H1 (cell line): Measurements from ENCODE around the gene TPPP.

Experiments
- CBX5 ChIP-seq: fragments of 300-800, 300-1000 bp; sonication (generic); IDR thresholded peaks from 2 replicates; pipeline ENCODE4 v1.7.1; 2016; ENCODE audit warnings: antibody characterized with exemption, low read length, low read depth
- CHD1 ChIP-seq: IDR thresholded peaks from 2 replicates; pipeline ENCODE4 v1.6.1; 2012; ENCODE audit warnings: low read depth, low read length, improper control_type of control experiment
- CTCF ChIP-seq, 3 experiments: IDR thresholded peaks; 1 replicate in 2 of 3; 2 replicates in 1 of 3; pipeline versions ENCODE4 v1.5.1 to v1.6.1; 2011; ENCODE audit warnings: low read length in 3 of 3, mild to moderate bottlenecking in 3 of 3, inconsistent platforms in 2 of 3, low read depth in 1 of 3, moderate library complexity in 1 of 3; ENCODE audit not compliant: insufficient read depth in 1 of 3; ENCODE audit errors: control extremely low read depth in 1 of 3
- EZH2 ChIP-seq: fragments of 200-600 bp; sonication (generic); IDR thresholded peaks from 2 replicates; pipeline ENCODE4 v1.7.1; 2012; ENCODE audit warnings: low read depth, mild to moderate bottlenecking, moderate library complexity, low read length, inconsistent platforms; ENCODE audit not compliant: severe bottlenecking
- SIX5 ChIP-seq: IDR thresholded peaks from 2 replicates; pipeline ENCODE4 v1.6.1; 2011; ENCODE audit warnings: mild to moderate bottlenecking, low read depth, low read length
- SRF ChIP-seq: IDR thresholded peaks from 2 replicates; pipeline ENCODE4 v1.6.1; 2011; ENCODE audit warnings: mild to moderate bottlenecking, low read depth, low read length, moderate library complexity

GRCh38 chr5:640461-641330 is 52.5 kb downstream of the TPPP start:
- TF ChIP-seq CBX5: no peak
- no peak for TF ChIP-seq CTCF (IDR thresholded peaks at IDR 0.05; ENCODE audit: control extremely low read depth in 1 of 3, insufficient read depth in 1 of 3, low read depth in 1 of 3, low read length in 3 of 3)
- TF ChIP-seq CHD1: no peak
- no peak for TF ChIP-seq SIX5
- no peak for TF ChIP-seq EZH2
- no peak for TF ChIP-seq SRF
